Body of pancreas (tissue), 4 donors: ENCODE data around the gene FMO4.

ENCODE experiments used
- POLR2A ChIP-seq, 3 donors: fragments of 450-650 bp; IDR thresholded peaks; one replicate each; pipeline ENCODE4 v1.6.1; 2016; ENCODE audit warnings: antibody characterized with exemption in 3 of 3, mild to moderate bottlenecking in 2 of 3
- TF ChIP-seq, protein P1 (sequence below), 7 experiments: fragments of 450-650 bp in 4 of 7; fragments of 200-600 bp in 3 of 7; sonication (generic) in 3 of 7; IDR thresholded peaks; one replicate each; pipeline ENCODE4 v1.5.1; 2016 to 2019; ENCODE audit warnings: antibody characterized with exemption in 7 of 7

DNA sequence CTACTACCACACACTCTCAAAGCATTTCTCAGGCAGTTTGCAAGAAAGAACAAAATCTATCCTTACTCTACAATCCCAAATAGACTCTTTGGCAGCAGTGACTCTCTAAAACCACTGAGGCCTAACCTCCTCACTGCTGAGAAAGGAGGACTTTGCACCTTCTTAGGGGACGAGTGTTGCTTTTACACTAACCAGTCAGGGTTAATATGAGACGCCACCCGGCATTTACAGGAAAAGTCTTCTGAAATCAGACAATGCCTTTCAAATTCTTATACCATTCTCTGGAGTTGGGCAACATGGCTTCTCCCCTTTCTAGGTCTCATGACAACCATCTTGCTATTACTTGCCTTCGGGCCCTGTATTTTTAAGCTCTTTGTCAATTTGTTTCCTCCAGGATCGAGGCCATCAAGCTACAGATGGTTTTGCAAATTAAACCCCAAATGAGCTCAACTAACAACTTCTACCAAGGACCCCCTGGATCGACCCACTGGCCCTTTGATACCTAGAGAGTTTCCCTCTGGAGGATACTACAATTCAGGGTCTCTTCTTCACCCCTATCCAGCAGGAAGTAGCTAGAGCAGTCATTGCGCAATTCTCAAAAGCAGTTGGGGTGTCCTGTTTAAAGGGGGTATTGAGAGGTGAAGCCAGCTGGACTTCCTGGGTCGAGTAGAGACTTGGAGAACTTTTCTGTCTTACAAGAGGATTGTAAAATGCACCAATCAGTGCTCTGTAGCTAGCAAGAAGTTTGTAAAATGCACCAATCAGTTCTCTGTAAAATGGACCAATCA, 2.0 kb upstream of the FMO4 start:
- TF ChIP-seq, protein P1, sequence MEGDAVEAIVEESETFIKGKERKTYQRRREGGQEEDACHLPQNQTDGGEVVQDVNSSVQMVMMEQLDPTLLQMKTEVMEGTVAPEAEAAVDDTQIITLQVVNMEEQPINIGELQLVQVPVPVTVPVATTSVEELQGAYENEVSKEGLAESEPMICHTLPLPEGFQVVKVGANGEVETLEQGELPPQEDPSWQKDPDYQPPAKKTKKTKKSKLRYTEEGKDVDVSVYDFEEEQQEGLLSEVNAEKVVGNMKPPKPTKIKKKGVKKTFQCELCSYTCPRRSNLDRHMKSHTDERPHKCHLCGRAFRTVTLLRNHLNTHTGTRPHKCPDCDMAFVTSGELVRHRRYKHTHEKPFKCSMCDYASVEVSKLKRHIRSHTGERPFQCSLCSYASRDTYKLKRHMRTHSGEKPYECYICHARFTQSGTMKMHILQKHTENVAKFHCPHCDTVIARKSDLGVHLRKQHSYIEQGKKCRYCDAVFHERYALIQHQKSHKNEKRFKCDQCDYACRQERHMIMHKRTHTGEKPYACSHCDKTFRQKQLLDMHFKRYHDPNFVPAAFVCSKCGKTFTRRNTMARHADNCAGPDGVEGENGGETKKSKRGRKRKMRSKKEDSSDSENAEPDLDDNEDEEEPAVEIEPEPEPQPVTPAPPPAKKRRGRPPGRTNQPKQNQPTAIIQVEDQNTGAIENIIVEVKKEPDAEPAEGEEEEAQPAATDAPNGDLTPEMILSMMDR (IDR thresholded peaks at IDR 0.05), result no peak
- TF ChIP-seq POLR2A (IDR thresholded peaks at IDR 0.05), result no peak
